Colonic mucosa (tissue), 4 donors: ENCODE measurements around the gene TPPP3. TPM values are rescaled to one million over a fixed set of nuclear protein-coding genes. Genes with fewer than 3 reads are reported as not detected.

Experiments used
- DNase-seq: peaks from one replicate; pipeline ENCODE4 v3.0.0-alpha.2; 2020
- H3K27ac ChIP-seq: fragments of 200-600 bp; one replicate; pipeline ENCODE4 v1.8.0; 2021
- H3K27me3 ChIP-seq: fragments of 200-600 bp; one replicate; pipeline ENCODE4 v1.8.0; 2021
- H3K36me3 ChIP-seq: fragments of 200-600 bp; one replicate; pipeline ENCODE4 v1.8.0; 2021
- H3K4me1 ChIP-seq: fragments of 200-600 bp; one replicate; pipeline ENCODE4 v1.8.0; 2021; ENCODE audit warnings: mild to moderate bottlenecking
- H3K4me3 ChIP-seq: fragments of 200-600 bp; one replicate; pipeline ENCODE4 v1.8.0; 2021
- H3K9ac ChIP-seq, 2 donors: one replicate each; pipeline ENCODE4 v1.7.0; 2013; ENCODE audit warnings: control low read depth in 2 of 2, low read depth in 2 of 2, low read length in 2 of 2
- H3K9me3 ChIP-seq: fragments of 200-600 bp; one replicate; pipeline ENCODE4 v1.8.0; 2021
- CTCF ChIP-seq: fragments of 200-600 bp; IDR thresholded peaks from one replicate; pipeline ENCODE4 v1.8.0; 2022; ENCODE audit warnings: antibody characterized with exemption, mild to moderate bottlenecking
- intact Hi-C: fragments of 100-400 bp; cut with DNase I; formaldehyde crosslinking; loops from one replicate; pipeline ENCODE4 v1.14.1; 2022
- total RNA-seq, 2 donors: library from RNA; stranded (reverse); fragmentation: NEBNext Ultra II Directional in 1 of 2; extraction: Animal tissue kit (Norgen Biotek cat#: 25700) in 1 of 2; gene quantifications; one replicate each; pipeline ENCODE4 v1.2.1, GENCODE V29; 2021
- donor health status: healthy.
- donor health status: DM: no; HTN: no; CAD: no.
- donor health status: DM: no; HTN: no; CAD: no.

Gene TPPP3
- total RNA-seq, 2 donors from 2014 or later = 3.7 to 12.3 TPM

GRCh38 chr16:67407176-67407787, 14.0 kb upstream of the TPPP3 start:
- TF ChIP-seq CTCF = no peak
- intact Hi-C loops = no loop called here
- H3K4me1 ChIP-seq = peaks cover 5% of the 10 kb centered on the region
- H3K9me3 ChIP-seq = no peaks in the 10 kb centered on the region
- H3K4me3 ChIP-seq = no peak overlapping the region
- H3K27me3 ChIP-seq = no peaks in the 10 kb centered on the region
- no peaks in the 10 kb centered on the region for H3K36me3 ChIP-seq
- no peak for DNase-seq
- peak overlapping the region in 1 of 2 donors; percentile 3 for H3K9ac ChIP-seq
- H3K27ac ChIP-seq = no peak overlapping the region

GRCh38 chr16:67406111-67406971, 13.0 kb upstream of the TPPP3 start:
- no peak overlapping the region for H3K27ac ChIP-seq
- no peak for TF ChIP-seq CTCF
- no peaks in the 10 kb centered on the region for H3K9me3 ChIP-seq
- H3K27me3 ChIP-seq = no peaks in the 10 kb centered on the region
- peak overlapping the region; percentile 4 to 52 for H3K9ac ChIP-seq
- intact Hi-C loops = no loop called here
- peaks cover 5% of the 10 kb centered on the region for H3K4me1 ChIP-seq
- no peak for DNase-seq
- no peak overlapping the region for H3K4me3 ChIP-seq
- H3K36me3 ChIP-seq = no peaks in the 10 kb centered on the region

DNA sequence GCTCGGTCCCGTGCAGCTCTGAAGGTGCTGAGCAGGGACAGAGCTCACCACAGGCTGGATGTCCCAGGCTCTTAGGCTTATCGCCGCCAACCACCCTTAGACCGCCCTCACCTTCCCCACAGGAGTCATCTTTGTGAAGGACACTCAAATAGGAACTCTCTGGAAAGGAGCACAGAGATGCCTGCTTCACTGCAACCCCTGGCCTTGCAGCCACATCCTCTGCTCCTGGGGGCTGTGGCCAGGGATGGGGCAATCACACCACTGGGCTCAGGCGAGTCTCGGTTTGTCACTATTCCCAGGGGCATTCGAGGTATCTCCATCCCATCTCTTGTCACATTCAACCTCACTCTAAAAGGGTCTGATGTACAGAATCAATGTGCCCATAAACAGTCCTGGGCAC, 12.0 kb upstream of the TPPP3 start:
- Histone ChIP-seq H3K4me3 (no peak overlapping the region), H3K36me3 (no peaks in the 10 kb centered on the region), H3K9ac (peak overlapping the region in 1 of 2 donors; percentile 56), H3K27ac (peak overlapping the region; percentile 7), H3K9me3 (no peaks in the 10 kb centered on the region), H3K27me3 (no peaks in the 10 kb centered on the region), H3K4me1 (peaks cover 5% of the 10 kb centered on the region)
- intact Hi-C loops = no loop called here
- TF ChIP-seq CTCF = no peak
- DNase-seq = no peak

- DNase-seq = peak; percentile 91
- Histone ChIP-seq H3K4me1 (peaks cover 5% of the 10 kb centered on the region), H3K27me3 (no peaks in the 10 kb centered on the region), H3K4me3 (no peak overlapping the region), H3K36me3 (no peaks in the 10 kb centered on the region), H3K9ac (peak overlapping the region in 1 of 2 donors; percentile 75), H3K27ac (peak overlapping the region; percentile 79), H3K9me3 (no peaks in the 10 kb centered on the region)
- intact Hi-C loops = no loop called here
- no peak for TF ChIP-seq CTCF
These were observed 11.5 kb upstream of the TPPP3 start for GRCh38 chr16:67404740-67405226.

DNA sequence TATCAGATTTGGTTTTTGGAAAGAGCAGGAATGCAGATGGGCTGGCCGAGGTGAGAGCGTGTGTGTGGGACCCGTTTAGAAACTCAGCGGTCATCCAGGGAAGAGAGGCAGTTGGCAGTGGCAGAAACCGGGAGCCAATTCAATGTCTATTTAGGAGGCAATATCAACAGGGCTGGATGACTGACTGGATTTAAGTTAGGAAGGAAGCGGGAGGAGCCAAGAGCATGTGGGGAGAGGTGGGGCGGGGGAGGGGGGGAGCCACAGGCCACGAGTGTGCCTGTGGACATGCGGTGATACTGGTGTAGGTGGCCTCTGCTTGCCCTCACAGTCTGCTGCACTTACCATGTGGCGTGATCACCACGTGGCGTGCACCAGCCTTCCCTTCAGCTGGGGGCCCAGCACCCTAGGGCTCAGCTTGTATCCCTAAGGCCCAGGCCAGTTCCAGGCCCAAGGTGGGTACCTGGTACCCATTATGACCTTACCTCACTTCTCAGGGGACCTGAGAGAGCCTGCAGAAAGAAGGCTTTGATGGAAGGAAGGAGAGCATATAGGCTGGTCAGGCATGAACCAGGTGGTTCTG, 10.8 kb upstream of the TPPP3 start:
- H3K4me1 ChIP-seq = peaks cover 5% of the 10 kb centered on the region

More for the DNA sequence above, 10.8 kb upstream of the TPPP3 start:
- intact Hi-C loops = no loop called here
- TF ChIP-seq CTCF = no peak
- H3K4me3 ChIP-seq = no peak overlapping the region
- H3K9me3 ChIP-seq = no peaks in the 10 kb centered on the region
- no peak for DNase-seq
- peak overlapping the region in 1 of 2 donors; percentile 75 for H3K9ac ChIP-seq
- H3K36me3 ChIP-seq = no peaks in the 10 kb centered on the region
- H3K27me3 ChIP-seq = no peaks in the 10 kb centered on the region
- H3K27ac ChIP-seq = peak overlapping the region; percentile 79
